IPS DF 6.9 (cell line): ENCODE data around the gene CDS1.

ENCODE experiments used
- DNase-seq: peaks from one replicate; pipeline ENCODE4 v3.0.0-alpha.2; 2013; ENCODE audit warnings: low read depth, low spot score
- H3K27ac ChIP-seq: one replicate; pipeline ENCODE4 v1.5.1; 2013; ENCODE audit warnings: low read length, control low read depth
- H3K27me3 ChIP-seq: 2 replicates; pipeline ENCODE4 v1.6.1; 2013; ENCODE audit warnings: mild to moderate bottlenecking, low read length; ENCODE audit not compliant: control insufficient read depth, insufficient read depth
- H3K36me3 ChIP-seq: 2 replicates; pipeline ENCODE4 v1.6.1; 2013; ENCODE audit warnings: low read length; ENCODE audit not compliant: control insufficient read depth, insufficient read depth
- H3K4me1 ChIP-seq: 2 replicates; pipeline ENCODE4 v1.6.1; 2013; ENCODE audit warnings: low read length; ENCODE audit not compliant: control insufficient read depth, insufficient read depth
- H3K4me3 ChIP-seq: 2 replicates; pipeline ENCODE4 v1.5.1; 2013; ENCODE audit warnings: mild to moderate bottlenecking, low read length
- H3K9me3 ChIP-seq: 2 replicates; pipeline ENCODE4 v1.6.1; 2013; ENCODE audit warnings: low read length, inconsistent platforms; ENCODE audit not compliant: control insufficient read depth, insufficient read depth
- WGBS: extraction: QIAGEN DNeasy Blood & Tissue Kit; methylation state at CpG from one replicate; pipeline ENCODE4 v1.1.7; 2013; ENCODE audit warnings: mixed read lengths, missing lambda C conversion rate; ENCODE audit not compliant: insufficient read length, insufficient coverage; 5-methylcytosine and 5-hydroxymethylcytosine counted together

CDS1 gene

GRCh38 chr4:84638092-84638491 lies 55.2 kb downstream of the CDS1 start:
- no peaks in the 10 kb centered on the region for H3K9me3 ChIP-seq
- DNase-seq = no peak

DNA sequence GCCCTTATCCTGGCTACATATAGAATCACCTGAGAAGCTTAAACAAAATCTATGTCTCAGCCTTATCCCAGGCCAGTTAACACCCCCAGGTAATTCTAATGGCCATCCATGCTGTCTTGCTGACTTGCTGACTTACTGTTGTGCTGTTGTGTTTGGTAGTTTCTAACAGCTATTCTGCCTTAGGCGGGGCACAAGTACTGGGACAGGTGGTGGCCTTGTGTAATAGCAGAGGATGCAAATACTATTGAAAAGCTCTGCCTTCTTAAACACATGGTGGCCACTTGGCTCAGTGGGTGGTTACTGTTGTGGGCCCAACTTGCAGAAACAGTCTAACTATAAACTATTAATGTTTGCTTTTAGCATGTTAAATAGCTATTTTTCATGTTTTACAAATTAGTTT lies 56.2 kb downstream of the CDS1 start:
- DNase-seq = no peak
- no peaks in the 10 kb centered on the region for H3K9me3 ChIP-seq
- H3K27me3 ChIP-seq = no peaks in the 10 kb centered on the region
- H3K27ac ChIP-seq = no peak overlapping the region
- no CpG with 5 or more reads among the region's 1 CpG for WGBS
- no peak overlapping the region for H3K4me3 ChIP-seq
- no peaks in the 10 kb centered on the region for H3K4me1 ChIP-seq
- H3K36me3 ChIP-seq = no peaks in the 10 kb centered on the region

More at GRCh38 chr4:84638092-84638491, 55.2 kb downstream of the CDS1 start:
- Histone ChIP-seq H3K36me3 (no peaks in the 10 kb centered on the region), H3K4me1 (no peaks in the 10 kb centered on the region), H3K27ac (no peak overlapping the region), H3K27me3 (no peaks in the 10 kb centered on the region), H3K4me3 (no peak overlapping the region)

DNA sequence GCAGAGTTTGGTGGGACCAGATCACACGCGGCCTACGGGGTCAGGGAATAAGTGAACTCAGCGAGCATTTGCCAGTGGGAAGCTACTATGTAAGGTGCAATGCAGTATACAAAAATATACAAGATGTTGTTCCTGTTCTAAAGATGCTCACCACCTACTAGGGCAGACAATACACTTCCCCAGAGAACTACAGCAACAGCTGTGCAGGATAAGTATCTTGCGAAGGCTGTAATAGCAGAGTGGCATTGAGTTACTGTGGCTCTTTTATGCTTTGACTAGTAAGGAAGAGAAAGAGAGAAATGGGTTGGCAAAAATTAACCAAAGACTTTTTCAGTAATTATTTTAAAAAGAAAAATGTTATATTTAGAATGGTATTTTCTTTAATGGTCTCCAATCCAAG lies 61.2 kb downstream of the CDS1 start:
- 0 out of 2 replicates have a peak, but pooled peaks cover 2% of the 10 kb centered on the region for H3K4me1 ChIP-seq
- no CpG with 5 or more reads among the region's 5 CpGs for whole genome bisulfite sequencing
- H3K27me3 ChIP-seq = no peaks in the 10 kb centered on the region
- no peaks in the 10 kb centered on the region for H3K36me3 ChIP-seq
- H3K4me3 ChIP-seq = no peak overlapping the region
- no peak for DNase-seq
- no peaks in the 10 kb centered on the region for H3K9me3 ChIP-seq
- H3K27ac ChIP-seq = no peak overlapping the region

DNA sequence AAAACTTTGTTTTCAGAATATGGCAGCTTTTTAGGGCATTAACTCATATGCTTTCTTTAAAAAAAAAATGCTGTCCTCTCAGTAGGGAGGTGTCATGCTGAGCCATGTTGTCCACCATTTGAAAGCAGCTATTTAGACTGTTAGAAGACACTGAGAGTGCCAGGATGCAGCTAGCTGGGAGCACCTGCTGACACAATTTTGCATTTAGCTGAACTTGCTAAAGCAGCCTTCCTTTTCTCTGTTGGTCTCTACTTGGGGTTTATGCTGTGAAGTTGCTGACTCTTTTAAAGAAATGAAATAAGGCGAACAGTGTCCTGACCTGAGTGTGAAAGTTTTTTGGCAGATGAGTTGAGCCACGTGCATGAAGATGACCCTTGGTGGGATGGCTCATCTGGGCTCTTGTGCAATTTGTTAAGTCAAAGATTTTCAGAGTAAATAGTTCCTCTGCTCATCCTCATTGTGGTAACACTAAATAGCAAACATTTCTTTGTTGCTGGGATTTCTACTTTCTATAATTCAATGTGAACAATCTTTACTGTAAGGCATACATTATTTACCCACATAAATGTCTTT lies 64.5 kb downstream of the CDS1 start:
- Histone ChIP-seq H3K9me3 (no peaks in the 10 kb centered on the region), H3K4me1 (0 out of 2 replicates have a peak, but pooled peaks cover 2% of the 10 kb centered on the region), H3K27ac (no peak overlapping the region), H3K27me3 (no peaks in the 10 kb centered on the region), H3K4me3 (no peak overlapping the region), H3K36me3 (no peaks in the 10 kb centered on the region; the same call in 1 of the 2 replicates)
- DNase-seq = peak; percentile 48
- WGBS = no CpG with 5 or more reads among the region's 2 CpGs

DNA sequence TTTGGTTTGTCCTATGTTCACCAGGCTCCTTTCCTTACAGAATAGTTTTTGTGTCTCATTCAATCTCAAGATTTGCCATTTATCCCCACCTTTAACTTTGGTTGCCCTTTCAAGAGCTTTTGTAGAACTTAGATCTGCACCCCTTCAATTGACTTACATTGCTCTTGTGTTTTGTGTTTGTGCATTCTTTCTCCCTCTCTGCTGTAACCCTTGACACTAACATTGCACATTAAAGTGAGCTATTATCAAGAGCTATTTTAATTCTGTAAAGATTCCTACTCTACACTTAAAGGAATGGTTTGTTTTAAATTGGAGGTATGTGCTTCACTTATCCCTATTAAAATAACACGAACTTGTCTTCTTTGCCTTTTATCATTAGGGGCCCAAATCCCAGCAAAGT lies 65.3 kb downstream of the CDS1 start:
- H3K9me3 ChIP-seq = no peaks in the 10 kb centered on the region
- no CpG with 5 or more reads among the region's 1 CpG for WGBS
- 0 out of 2 replicates have a peak, but pooled peaks cover 2% of the 10 kb centered on the region for H3K4me1 ChIP-seq
- no peaks in the 10 kb centered on the region; the same call in 1 of the 2 replicates for H3K36me3 ChIP-seq
- H3K27me3 ChIP-seq = no peaks in the 10 kb centered on the region
- no peak overlapping the region for H3K27ac ChIP-seq
- no peak for DNase-seq
- no peak overlapping the region for H3K4me3 ChIP-seq

- DNase-seq = no peak
- Histone ChIP-seq H3K27ac (no peak overlapping the region), H3K36me3 (no peaks in the 10 kb centered on the region; the same call in 1 of the 2 replicates), H3K4me1 (0 out of 2 replicates have a peak, but pooled peaks cover 2% of the 10 kb centered on the region), H3K4me3 (no peak overlapping the region), H3K9me3 (no peaks in the 10 kb centered on the region), H3K27me3 (no peaks in the 10 kb centered on the region)
- WGBS = no CpG with 5 or more reads among the region's 10 CpGs
Observed at GRCh38 chr4:84648863-84649647, 66.1 kb downstream of the CDS1 start.

- no peak for DNase-seq
- Histone ChIP-seq H3K4me3 (no peak overlapping the region), H3K27ac (no peak overlapping the region), H3K4me1 (0 out of 2 replicates have a peak, but pooled peaks cover 2% of the 10 kb centered on the region), H3K27me3 (no peaks in the 10 kb centered on the region), H3K9me3 (no peaks in the 10 kb centered on the region; the same call in 1 of the 2 replicates), H3K36me3 (no peaks in the 10 kb centered on the region; the same call in 1 of the 2 replicates)
- no CpG with 5 or more reads among the region's 1 CpG for WGBS
Observed at GRCh38 chr4:84651499-84651898, 68.6 kb downstream of the CDS1 start.

- Histone ChIP-seq H3K36me3 (no peaks in the 10 kb centered on the region; the same call in 1 of the 2 replicates), H3K27ac (no peak overlapping the region), H3K27me3 (no peaks in the 10 kb centered on the region), H3K4me3 (no peak overlapping the region), H3K4me1 (0 out of 2 replicates have a peak, but pooled peaks cover under 1% of the 10 kb centered on the region), H3K9me3 (no peaks in the 10 kb centered on the region; the same call in 1 of the 2 replicates)
- DNase-seq = no peak
- no CpG with 5 or more reads among the region's 4 CpGs for WGBS
Observed at GRCh38 chr4:84652478-84652877, 69.6 kb downstream of the CDS1 start.

GRCh38 chr4:84660606-84661005 lies 77.7 kb downstream of the CDS1 start:
- no peak overlapping the region for H3K4me3 ChIP-seq
- no peaks in the 10 kb centered on the region; the same call in 1 of the 2 replicates for H3K4me1 ChIP-seq
- H3K27ac ChIP-seq = no peak overlapping the region
- H3K27me3 ChIP-seq = no peaks in the 10 kb centered on the region
- no peak for DNase-seq
- no peaks in the 10 kb centered on the region; the same call in 1 of the 2 replicates for H3K9me3 ChIP-seq
- H3K36me3 ChIP-seq = no peaks in the 10 kb centered on the region
- WGBS = no CpG with 5 or more reads among the region's 3 CpGs

DNA sequence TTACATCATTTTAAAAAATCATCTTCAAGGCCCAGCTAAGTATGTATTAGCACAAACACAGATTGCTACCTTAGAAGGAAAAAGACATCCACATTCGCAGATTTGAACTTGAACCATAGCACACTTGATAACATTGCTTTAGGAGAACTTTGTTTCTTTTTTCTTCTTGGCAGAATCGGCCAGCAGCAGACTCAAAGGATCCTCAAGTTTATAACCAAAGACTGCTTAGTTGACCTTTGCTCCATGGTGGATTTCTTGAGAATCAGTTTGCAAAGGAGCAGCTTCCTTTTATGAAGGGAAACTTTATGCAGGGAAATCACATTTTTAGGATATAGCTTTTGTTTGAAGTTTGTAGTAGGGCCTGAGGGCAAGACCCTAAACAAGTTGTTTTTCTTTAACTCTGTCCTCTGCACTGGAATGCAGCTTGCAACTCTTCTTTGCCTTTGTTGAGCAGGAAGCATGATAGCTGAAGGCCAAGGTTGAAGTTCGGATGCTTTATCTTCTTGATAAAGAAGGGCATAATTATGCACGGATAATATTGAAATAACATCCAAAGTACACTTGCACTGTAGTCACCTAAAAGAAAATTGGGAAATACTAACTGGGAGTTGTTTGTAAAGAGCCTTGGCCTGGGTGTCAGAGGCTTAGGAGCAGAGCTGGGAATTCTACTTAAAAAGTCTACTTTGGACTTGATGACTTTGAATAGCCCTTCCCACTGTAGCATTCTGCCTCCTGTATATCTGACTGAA lies 78.4 kb downstream of the CDS1 start:
- H3K4me3 ChIP-seq = no peak overlapping the region
- no CpG with 5 or more reads among the region's 4 CpGs for WGBS
- no peaks in the 10 kb centered on the region; the same call in 1 of the 2 replicates for H3K9me3 ChIP-seq
- H3K27ac ChIP-seq = no peak overlapping the region
- no peaks in the 10 kb centered on the region; the same call in 1 of the 2 replicates for H3K4me1 ChIP-seq
- no peaks in the 10 kb centered on the region for H3K27me3 ChIP-seq
- no peak for DNase-seq
- no peaks in the 10 kb centered on the region for H3K36me3 ChIP-seq
